Gastrocnemius medialis (tissue), 4 donors: ENCODE measurements around the gene MMP24. TPM values are rescaled to one million over a fixed set of nuclear protein-coding genes. Genes with fewer than 3 reads are reported as not detected.
"Not testable (repeated sequence)": the region's sequence is repeated elsewhere in the genome, so short reads cannot be mapped to it uniquely, and the experiment has no call there.

ENCODE experiments used
- ATAC-seq, 2 donors: fragments of 150-250 bp; one replicate each; pipeline ENCODE4 v1.9.1; 2016
- DNase-seq, 2 donors: peaks; one replicate each; pipeline ENCODE4 v3.0.0-alpha.2; 2019
- H3K27ac ChIP-seq, 4 donors: fragments of 200-600 bp; sonication (generic); 1 replicate in 1 of 4; 2 replicates in 3 of 4; pipeline ENCODE4 v1.5.1; 2016 to 2018; ENCODE audit warnings: mild to moderate bottlenecking in 2 of 4, moderate library complexity in 1 of 4
- H3K27me3 ChIP-seq, 3 donors: fragments of 200-600 bp; sonication (generic) in 2 of 3; 1 replicate in 1 of 3; 2 replicates in 2 of 3; pipeline versions ENCODE4 v1.5.1 to v1.6.0; 2016 to 2019; ENCODE audit warnings: mild to moderate bottlenecking in 1 of 3, moderate library complexity in 1 of 3
- H3K36me3 ChIP-seq, 2 donors: fragments of 200-600 bp; sonication (generic) in 1 of 2; one replicate each; pipeline ENCODE4 v1.5.1; 2017 to 2018
- H3K4me1 ChIP-seq, 2 donors: fragments of 200-600 bp; sonication (generic) in 1 of 2; one replicate each; pipeline ENCODE4 v1.5.1; 2016 to 2017; ENCODE audit warnings: mild to moderate bottlenecking in 2 of 2
- H3K4me3 ChIP-seq, 4 donors: fragments of 200-600 bp; sonication (generic) in 3 of 4; 1 replicate in 1 of 4; 2 replicates in 3 of 4; pipeline ENCODE4 v1.5.1; 2016 to 2019; ENCODE audit warnings: mild to moderate bottlenecking in 2 of 4
- H3K9me3 ChIP-seq, 3 donors: fragments of 200-600 bp; sonication (generic) in 2 of 3; 1 replicate in 1 of 3; 2 replicates in 2 of 3; pipeline ENCODE4 v1.5.1; 2016 to 2019
- CTCF ChIP-seq, 5 experiments: fragments of 450-650 bp in 3 of 5; fragments of 200-600 bp in 2 of 5; sonication (generic) in 2 of 5; IDR thresholded peaks in 4 of 5; conservative IDR thresholded peaks in 1 of 5; 1 replicate in 4 of 5; 2 replicates in 1 of 5; pipeline ENCODE4 v1.5.1; 2016 to 2019; ENCODE audit warnings: antibody characterized with exemption in 5 of 5, mild to moderate bottlenecking in 3 of 5, moderate library complexity in 3 of 5
- POLR2A ChIP-seq, 2 donors: fragments of 450-650 bp; IDR thresholded peaks; one replicate each; pipeline ENCODE4 v1.6.1; 2017; ENCODE audit warnings: antibody characterized with exemption in 2 of 2, mild to moderate bottlenecking in 2 of 2, moderate library complexity in 2 of 2
- in situ Hi-C, 4 donors: fragments of 200-750 bp; cut with MboI; loops; one replicate each; pipeline versions ENCODE4 v1.15.0 to v1.8.0; 2017; ENCODE audit warnings: low sequenced_read_pairs in 4 of 4
- intact Hi-C: fragments of 100-400 bp; cut with DNase I; formaldehyde crosslinking; loops from one replicate; pipeline ENCODE4 v1.15.1; 2023; ENCODE audit warnings: low total_unique reads
- total RNA-seq, 4 donors: library from RNA; depleted of rRNA; stranded (reverse); fragments of >200 nt; gene quantifications; one replicate each; pipeline versions ENCODE4 v1.1.0 to v1.2.3, GENCODE V29; 2016

Gene MMP24
- total RNA-seq: under 1 TPM in 2 of 4 donors, not detected in 2; 0.07 to 0.10 TPM

- ATAC-seq (no peak), DNase-seq (no peak)
- in situ Hi-C loops (no loop called here), intact Hi-C loops (no loop called here)
- H3K36me3 ChIP-seq: no peaks in the 10 kb centered on the region
- H3K4me3 ChIP-seq: peak within 1 kb of the TSS in 3 of 4 donors; percentile 23 to 39 (median 28)
- H3K4me1 ChIP-seq: no peaks in the 10 kb centered on the region
- peaks cover 12 to 19% (median 15%) of the 10 kb centered on the region in 3 donors for H3K27me3 ChIP-seq
- no peaks in the 10 kb centered on the region for H3K9me3 ChIP-seq
- TF ChIP-seq CTCF (IDR thresholded peaks at IDR 0.05 in 4 of 5, conservative IDR thresholded peaks at IDR 0.05 in 1 of 5): no peak
- no peak within 1 kb of the TSS for H3K27ac ChIP-seq
These were observed at the start of gene MMP24 for GRCh38 chr20:35226126-35226883. MMP24 (plus strand) TSS chr20:35226690; CDS start chr20:35226739, 49 bp downstream.

GRCh38 chr20:35179292-35180212, 46.9 kb upstream of the MMP24 start:
- Histone ChIP-seq H3K4me3 (no peak overlapping the region), H3K9me3 (no peaks in the 10 kb centered on the region), H3K36me3 (no peaks in the 10 kb centered on the region), H3K4me1 (no peaks in the 10 kb centered on the region), H3K27ac (no peak overlapping the region), H3K27me3 (peaks cover 0 to 4% (median 0%) of the 10 kb centered on the region in 3 donors)
- intact Hi-C loops: no loop called here
- ATAC-seq (no peak), DNase-seq (no peak)
- TF ChIP-seq POLR2A (IDR thresholded peaks at IDR 0.05) (no peak), CTCF (IDR thresholded peaks at IDR 0.05 in 4 of 5, conservative IDR thresholded peaks at IDR 0.05 in 1 of 5) (no peak)
- in situ Hi-C loops: no loop called here

- DNase-seq (no peak), ATAC-seq (no peak)
- in situ Hi-C loops: no loop called here
- no peak overlapping the region for H3K4me3 ChIP-seq
- no peak for TF ChIP-seq CTCF (IDR thresholded peaks at IDR 0.05 in 4 of 5, conservative IDR thresholded peaks at IDR 0.05 in 1 of 5)
- TF ChIP-seq POLR2A (IDR thresholded peaks at IDR 0.05): no peak
- peaks cover 0 to 4% (median 0%) of the 10 kb centered on the region in 3 donors for H3K27me3 ChIP-seq
- H3K9me3 ChIP-seq: no peaks in the 10 kb centered on the region
- H3K4me1 ChIP-seq: no peaks in the 10 kb centered on the region
- no peak overlapping the region for H3K27ac ChIP-seq
- H3K36me3 ChIP-seq: no peaks in the 10 kb centered on the region
- intact Hi-C loops: no loop called here
These were observed 46.2 kb upstream of the MMP24 start for GRCh38 chr20:35180266-35180665.

- Histone ChIP-seq H3K9me3 (no peaks in the 10 kb centered on the region), H3K27ac (no peak overlapping the region), H3K36me3 (no peaks in the 10 kb centered on the region), H3K27me3 (no peaks in the 10 kb centered on the region), H3K4me1 (no peaks in the 10 kb centered on the region), H3K4me3 (no peak overlapping the region)
- intact Hi-C loops: no loop called here
- TF ChIP-seq CTCF (IDR thresholded peaks at IDR 0.05 in 4 of 5, conservative IDR thresholded peaks at IDR 0.05 in 1 of 5): no peak
- TF ChIP-seq POLR2A (IDR thresholded peaks at IDR 0.05): no peak
- ATAC-seq: no peak
- no peak for DNase-seq
- in situ Hi-C loops: no loop called here
These were observed 44.8 kb upstream of the MMP24 start for GRCh38 chr20:35181731-35182130.

- H3K36me3 ChIP-seq, H3K9me3 ChIP-seq, H3K27ac ChIP-seq, H3K4me1 ChIP-seq, H3K27me3 ChIP-seq, ATAC-seq, DNase-seq, H3K4me3 ChIP-seq, intact Hi-C loops, in situ Hi-C loops: not testable (repeated sequence)
These were observed 39.7 kb upstream of the MMP24 start for GRCh38 chr20:35186691-35187289.
